Measurements from ENCODE around the gene EHBP1L1.
A peak's percentile ranks its signal among the peaks of the same experiment; 100 is the strongest.
"Not testable (repeated sequence)": the region's sequence is repeated elsewhere in the genome, so short reads cannot be mapped to it uniquely, and the experiment has no call there.

EHBP1L1 gene

DNA sequence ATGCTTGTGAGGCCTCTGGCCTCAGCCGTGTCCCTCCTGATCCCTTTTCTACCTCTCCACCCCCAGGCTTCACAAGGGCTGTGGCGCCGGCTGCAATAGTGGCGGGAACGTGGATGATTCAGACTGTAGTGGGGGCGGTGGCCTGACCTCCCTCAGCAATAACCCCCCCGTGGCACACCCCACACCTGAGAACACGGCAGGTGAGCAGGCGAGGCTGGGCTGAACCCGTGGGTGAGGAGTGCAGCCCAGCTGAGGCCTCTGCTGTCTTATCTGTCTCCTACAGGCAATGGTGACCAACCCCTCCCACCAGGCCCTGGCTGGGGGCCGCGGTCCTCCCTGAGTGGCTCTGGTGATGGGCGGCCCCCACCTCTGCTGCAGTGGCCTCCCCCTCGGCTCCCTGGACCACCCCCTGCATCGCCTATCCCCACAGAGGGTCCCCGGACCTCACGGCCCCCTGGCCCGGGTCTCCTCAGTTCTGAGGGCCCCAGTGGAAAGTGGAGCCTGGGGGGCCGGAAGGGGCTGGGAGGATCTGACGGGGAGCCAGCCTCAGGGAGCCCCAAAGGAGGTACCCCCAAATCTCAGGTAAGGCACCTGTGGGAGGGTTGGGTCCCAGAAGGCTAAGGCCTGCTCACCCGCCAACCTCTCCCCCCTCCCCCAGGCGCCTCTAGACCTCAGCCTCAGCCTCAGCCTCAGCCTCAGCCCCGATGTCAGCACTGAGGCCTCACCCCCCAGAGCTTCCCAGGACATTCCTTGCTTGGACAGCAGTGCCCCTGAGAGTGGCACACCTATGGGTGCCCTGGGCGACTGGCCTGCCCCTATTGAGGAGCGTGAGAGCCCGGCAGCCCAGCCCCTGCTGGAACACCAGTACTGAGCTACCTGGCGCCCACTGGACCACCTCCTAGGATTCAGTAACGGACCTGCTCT is 60.5 kb downstream of the EHBP1L1 start:
- DNase-seq (ENCODE audit: low read depth): no peak

DNA sequence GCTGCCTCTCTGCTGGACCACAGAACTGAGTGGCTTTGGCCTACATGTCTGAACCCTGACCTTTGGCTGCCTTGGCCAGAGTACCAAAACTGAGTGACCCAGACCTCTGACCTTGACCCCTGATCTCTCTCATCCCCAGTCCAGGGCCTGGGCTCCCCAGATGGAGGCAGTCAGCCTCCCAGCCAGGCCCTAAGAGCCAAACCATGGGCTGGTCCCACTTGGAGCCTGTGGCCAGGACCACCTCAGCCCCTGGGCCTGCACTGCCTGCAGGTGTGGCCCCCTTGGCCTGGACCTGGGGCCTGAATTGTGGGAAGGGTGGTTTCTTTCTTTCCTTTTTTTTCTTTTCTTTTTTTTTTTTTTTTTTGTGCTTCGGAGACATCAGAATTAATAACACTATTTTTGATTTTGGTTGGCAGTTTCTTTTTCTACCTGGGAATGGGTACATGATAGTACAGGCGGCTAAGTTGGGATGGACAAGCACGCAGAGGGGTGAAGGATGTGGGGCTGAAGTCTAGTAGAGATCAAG is 61.2 kb downstream of the EHBP1L1 start:
- DNase-seq (ENCODE audit: low read depth): no peak

DNA sequence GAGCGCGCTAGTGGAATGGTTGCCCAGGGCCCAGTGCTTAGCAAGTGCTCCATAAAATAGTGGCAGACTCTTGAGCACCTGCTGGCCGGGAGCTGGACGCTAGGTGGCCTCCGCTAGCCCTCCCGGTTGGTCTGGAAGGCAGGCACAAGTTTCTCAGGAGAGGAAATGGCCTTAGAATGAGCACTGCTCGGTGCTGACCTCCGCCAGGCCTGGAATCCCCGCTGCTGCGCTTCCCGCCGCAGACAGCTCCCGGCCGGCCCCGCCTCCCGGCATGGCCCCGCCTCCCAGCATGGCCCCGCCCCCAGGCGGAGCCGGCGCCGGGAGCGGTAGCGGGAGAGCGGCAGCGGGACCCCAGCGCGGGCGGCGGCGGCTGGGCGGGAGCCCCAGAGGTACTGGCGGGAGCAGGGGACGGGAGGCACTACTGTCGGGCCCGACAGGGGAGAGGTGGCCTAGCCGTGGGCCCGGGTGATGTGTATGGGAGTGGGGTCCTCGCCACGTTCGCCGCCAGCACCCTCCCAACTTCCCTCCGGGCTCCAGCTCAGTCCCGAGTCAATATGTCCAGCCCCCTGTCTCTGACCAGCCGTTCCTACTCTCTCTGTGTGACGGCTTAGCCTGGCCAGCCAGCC is 62.1 kb downstream of the EHBP1L1 start, which contains the start of gene SIPA1:
Gene SIPA1 (plus strand): TSS at position 308 of the 626 bp plus-strand sequence. CDS start 2,821 bp downstream, outside the sequence.
- DNase-seq (ENCODE audit: low read depth): peak; percentile 66

DNA sequence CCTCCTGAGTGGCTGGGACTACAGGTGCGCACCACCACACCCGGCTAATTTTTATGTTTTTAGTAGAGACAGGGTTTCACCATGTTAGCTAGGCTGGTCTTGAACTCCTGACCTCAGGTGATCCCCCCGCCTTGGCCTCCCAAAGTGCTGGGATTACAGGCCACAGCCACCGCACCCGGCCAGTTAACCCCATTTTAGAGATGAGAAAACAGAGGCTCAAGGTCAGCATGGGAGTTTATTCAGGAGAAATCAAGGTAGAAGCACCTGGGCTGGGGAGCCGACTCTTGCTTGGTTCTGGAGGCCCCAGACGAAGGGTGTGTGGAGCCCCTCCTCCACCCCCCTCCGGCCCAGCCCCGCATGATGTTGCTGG is 63.4 kb downstream of the EHBP1L1 start:
- DNase-seq (ENCODE audit: low read depth): not testable (repeated sequence)

DNA sequence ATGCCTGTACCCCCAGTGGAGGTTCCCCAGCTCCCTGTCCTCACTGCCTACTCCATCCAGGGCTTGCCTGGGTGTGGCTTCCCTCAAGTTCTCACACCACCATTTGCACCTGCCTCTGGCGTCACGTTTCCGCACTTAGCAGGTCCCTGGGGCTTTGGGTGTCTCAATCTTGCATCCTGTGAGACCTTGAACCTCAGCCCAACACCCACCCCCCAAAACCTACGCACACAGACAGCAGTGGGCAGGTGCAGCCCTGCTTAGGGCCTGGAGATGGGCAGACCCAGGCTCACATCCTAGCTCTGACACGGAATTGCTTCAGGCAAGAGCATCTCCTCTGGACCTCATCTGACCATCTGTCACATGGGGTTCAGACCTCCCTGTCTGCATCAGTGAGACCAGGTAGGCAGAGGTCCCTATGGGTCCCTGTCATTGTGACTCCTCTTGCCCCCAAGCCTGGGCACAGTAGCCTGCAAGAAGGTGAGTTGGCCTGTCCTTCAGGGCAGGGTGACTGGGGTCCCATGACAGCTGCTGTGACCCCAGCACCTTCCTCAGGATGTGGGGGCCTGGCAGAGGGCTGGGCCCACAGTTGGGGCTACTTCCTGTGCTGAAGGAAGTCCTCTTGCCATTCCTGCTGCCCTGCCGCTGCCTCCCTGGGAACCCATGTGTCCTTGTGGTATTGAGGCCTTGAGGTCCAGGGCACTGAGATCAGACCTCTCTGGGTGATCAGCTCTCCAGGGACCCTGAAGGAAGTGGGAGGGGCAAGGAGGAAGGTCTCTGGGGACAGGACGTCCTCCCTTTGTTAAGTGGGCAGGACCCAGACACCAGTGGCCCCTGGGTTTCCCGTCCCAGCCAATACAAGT is 64.0 kb downstream of the EHBP1L1 start:
- DNase-seq (ENCODE audit: low read depth): no peak

DNA sequence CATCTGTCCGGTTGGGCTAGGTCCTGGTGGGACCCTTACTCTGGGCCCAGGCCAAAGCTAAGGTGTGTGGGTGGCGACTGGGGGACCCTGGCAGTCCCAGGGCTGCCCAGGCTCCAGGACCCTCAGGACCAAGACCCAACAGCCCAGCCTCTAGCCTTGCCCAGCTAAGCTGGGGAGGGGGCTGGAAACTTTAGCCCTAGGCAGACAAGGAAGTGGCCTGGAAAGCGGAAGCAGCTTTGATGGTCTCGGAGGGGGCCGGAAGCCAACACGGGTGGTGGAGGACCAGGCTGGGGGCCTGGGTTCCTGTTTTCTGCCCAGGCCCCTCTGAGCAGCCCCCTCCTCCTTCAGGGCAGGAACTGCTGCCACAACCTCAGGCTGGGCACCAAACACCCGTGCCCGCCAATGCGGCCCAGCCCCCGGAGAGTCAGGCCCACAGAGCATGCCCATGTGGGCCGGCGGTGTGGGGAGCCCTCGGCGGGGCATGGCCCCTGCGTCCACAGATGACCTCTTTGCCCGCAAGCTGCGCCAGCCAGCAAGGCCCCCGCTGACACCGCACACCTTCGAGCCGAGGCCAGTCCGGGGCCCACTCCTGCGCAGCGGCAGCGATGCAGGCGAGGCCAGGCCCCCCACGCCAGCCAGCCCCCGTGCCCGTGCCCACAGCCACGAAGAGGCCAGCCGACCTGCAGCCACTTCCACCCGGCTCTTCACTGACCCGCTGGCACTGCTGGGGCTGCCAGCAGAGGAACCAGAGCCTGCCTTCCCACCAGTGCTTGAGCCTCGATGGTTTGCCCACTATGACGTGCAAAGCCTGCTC is 64.8 kb downstream of the EHBP1L1 start:
- DNase-seq (ENCODE audit: low read depth): no peak

DNA sequence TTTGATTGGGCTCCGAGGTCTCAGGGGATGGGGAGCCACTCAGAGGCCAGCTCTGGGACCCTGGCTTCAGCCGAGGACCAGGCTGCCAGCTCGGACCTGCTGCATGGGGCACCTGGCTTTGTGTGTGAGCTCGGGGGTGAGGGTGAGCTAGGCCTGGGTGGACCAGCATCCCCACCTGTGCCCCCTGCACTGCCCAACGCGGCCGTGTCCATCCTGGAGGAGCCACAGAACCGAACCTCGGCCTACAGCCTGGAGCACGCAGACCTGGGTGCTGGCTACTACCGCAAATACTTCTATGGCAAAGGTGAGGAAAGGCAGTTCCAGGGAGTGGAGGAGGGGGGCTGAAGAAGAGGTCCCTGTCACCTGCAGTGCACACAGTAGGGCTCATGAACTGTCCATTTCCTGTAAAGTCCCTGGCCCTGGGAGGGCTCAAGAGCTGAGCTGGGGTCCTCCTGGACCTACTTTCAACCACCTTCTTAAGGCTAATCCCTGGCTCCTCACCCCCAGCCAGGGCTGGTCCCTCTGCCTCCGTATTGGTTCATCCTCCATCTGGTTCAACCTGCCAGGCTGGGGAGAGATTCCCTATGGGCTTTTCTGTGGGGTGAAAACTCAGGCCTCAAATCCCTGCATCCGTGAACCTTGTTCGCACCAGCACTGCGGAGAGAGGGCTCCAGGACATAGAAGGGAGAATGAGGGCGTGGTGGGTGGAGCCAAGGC is 65.6 kb downstream of the EHBP1L1 start:
- DNase-seq (ENCODE audit: low read depth): no peak

All from fibroblast of the conjunctiva (primary cell).